Cardiac muscle cell (in vitro differentiated cells and primary cell): Measurements from ENCODE around the gene CFAP300. TPM values are rescaled to one million over a fixed set of nuclear protein-coding genes. Genes with fewer than 3 reads are reported as not detected.

Experiments
- DNase-seq, 2 donors: peaks; one replicate each; pipeline versions ENCODE4 v3.0.0 to v3.0.0-alpha.2; 2010 to 2017; ENCODE audit warnings: low read depth in 1 of 2, low spot score in 1 of 2
- H3K27ac ChIP-seq: fragments of 200-600 bp; sonication (generic); 2 replicates; pipeline ENCODE4 v1.5.1; 2016
- H3K27me3 ChIP-seq: fragments of 200-600 bp; sonication (generic); 2 replicates; pipeline ENCODE4 v1.6.0; 2016; ENCODE audit warnings: control low read depth
- H3K36me3 ChIP-seq: fragments of 200-600 bp; sonication (generic); 2 replicates; pipeline ENCODE4 v1.5.1; 2016; ENCODE audit warnings: control low read depth
- H3K4me1 ChIP-seq: fragments of 200-600 bp; sonication (generic); 2 replicates; pipeline ENCODE4 v1.8.1; 2017; ENCODE audit warnings: low read depth, mild to moderate bottlenecking, mixed run types
- H3K4me3 ChIP-seq: fragments of 200-600 bp; sonication (generic); 2 replicates; pipeline ENCODE4 v1.5.1; 2016; ENCODE audit warnings: mild to moderate bottlenecking
- H3K9me3 ChIP-seq: fragments of 200-600 bp; sonication (generic); 2 replicates; pipeline ENCODE4 v1.5.1; 2017; ENCODE audit warnings: low read depth, mild to moderate bottlenecking, control low read depth
- CTCF ChIP-seq: IDR thresholded peaks from 2 replicates; pipeline ENCODE4 v1.5.1; 2012; ENCODE audit warnings: low read depth, mild to moderate bottlenecking, low read length
- polyA plus RNA-seq: library from polyadenylated mRNA; unstranded; fragments of >200 nt; fragmentation: Nextera tagmentation; extraction: Ambion mirVana; gene quantifications from 2 replicates; pipeline ENCODE4 v1.2.1, GENCODE V29; 2016
- total RNA-seq: library from RNA; depleted of rRNA; stranded (reverse); fragments of >200 nt; gene quantifications from 2 replicates; pipeline ENCODE4 v1.2.3, GENCODE V29; 2016

CFAP300 gene
- total and polyA plus RNA-seq, 2 experiments from 2014 or later = 2.9 to 3.1 TPM

- Histone ChIP-seq H3K27ac (no peak overlapping the region), H3K4me1 (peaks cover 78% of the 10 kb centered on the region)
- no peak for DNase-seq
Measured at GRCh38 chr11:102117472-102118113, 70.4 kb downstream of the CFAP300 start.

GRCh38 chr11:102118937-102119336, 71.7 kb downstream of the CFAP300 start:
- no peak for TF ChIP-seq CTCF
- H3K9me3 ChIP-seq = no peaks in the 10 kb centered on the region
- H3K27ac ChIP-seq = peak overlapping the region; percentile 0
- no peak overlapping the region for H3K4me3 ChIP-seq
- DNase-seq = no peak
- peaks cover 3% of the 10 kb centered on the region for H3K36me3 ChIP-seq
- no peaks in the 10 kb centered on the region for H3K27me3 ChIP-seq
- peaks cover 66% of the 10 kb centered on the region for H3K4me1 ChIP-seq

More at GRCh38 chr11:102117472-102118113, 70.4 kb downstream of the CFAP300 start:
- H3K27me3 ChIP-seq = no peaks in the 10 kb centered on the region
- peaks cover 3% of the 10 kb centered on the region for H3K36me3 ChIP-seq
- no peak for TF ChIP-seq CTCF
- no peaks in the 10 kb centered on the region for H3K9me3 ChIP-seq
- no peak overlapping the region for H3K4me3 ChIP-seq

- H3K9me3 ChIP-seq = no peaks in the 10 kb centered on the region
- no peaks in the 10 kb centered on the region for H3K27me3 ChIP-seq
- TF ChIP-seq CTCF = no peak
- peak in 1 of 2 donors; percentile 64 for DNase-seq
- peaks cover 55% of the 10 kb centered on the region for H3K4me1 ChIP-seq
- peak overlapping the region; percentile 2 for H3K4me3 ChIP-seq
- peak overlapping the region; percentile 85 for H3K27ac ChIP-seq
- H3K36me3 ChIP-seq = no peaks in the 10 kb centered on the region
Measured at GRCh38 chr11:102119997-102120396, 72.8 kb downstream of the CFAP300 start.

GRCh38 chr11:102120437-102120973, 73.3 kb downstream of the CFAP300 start:
- peak in 1 of 2 donors; percentile 37 for DNase-seq
- TF ChIP-seq CTCF = no peak
- Histone ChIP-seq H3K4me3 (peak overlapping the region; percentile 2), H3K27me3 (no peaks in the 10 kb centered on the region), H3K36me3 (no peaks in the 10 kb centered on the region), H3K9me3 (no peaks in the 10 kb centered on the region), H3K4me1 (peaks cover 50% of the 10 kb centered on the region), H3K27ac (peak overlapping the region; percentile 85)

GRCh38 chr11:102121329-102121728, 74.1 kb downstream of the CFAP300 start:
- TF ChIP-seq CTCF = no peak
- H3K36me3 ChIP-seq = no peaks in the 10 kb centered on the region
- H3K9me3 ChIP-seq = no peaks in the 10 kb centered on the region
- no peak overlapping the region for H3K4me3 ChIP-seq
- no peaks in the 10 kb centered on the region for H3K27me3 ChIP-seq
- H3K4me1 ChIP-seq = peaks cover 42% of the 10 kb centered on the region
- no peak overlapping the region for H3K27ac ChIP-seq
- DNase-seq = peak in 1 of 2 donors; percentile 59

Other genes starting within 250 kb of the CFAP300 start
- 0.53 and 1.2 TPM in 2 replicates for gene CEP126, start 132.4 kb upstream of the CFAP300 start, total RNA-seq
- 1.5 and 1.9 TPM in 2 replicates for gene CEP126, start 132.4 kb upstream of the CFAP300 start, polyA plus RNA-seq
- not detected in 2 replicates for gene ANGPTL5, start 130.9 kb upstream of the CFAP300 start, total RNA-seq
- gene ANGPTL5, start 130.9 kb upstream of the CFAP300 start, polyA plus RNA-seq = not detected in 2 replicates
- 264 and 277 TPM in 2 replicates for gene YAP1, start 63.0 kb downstream of the CFAP300 start, total RNA-seq
- gene YAP1, start 63.0 kb downstream of the CFAP300 start, polyA plus RNA-seq = 40.8 and 48.4 TPM in 2 replicates